GM06990 (cell line): ENCODE results near the gene SDK1.

ENCODE experiments used
- DNase-seq: peaks from one replicate; pipeline ENCODE4 v3.0.0-alpha.2; 2011; ENCODE audit not compliant: insufficient read length; ENCODE audit errors: extremely low read depth
- H3K27me3 ChIP-seq: replicated peaks from 2 replicates; pipeline ENCODE4 v1.6.0; 2011; ENCODE audit warnings: low read length; ENCODE audit not compliant: control insufficient read depth, insufficient read depth
- H3K36me3 ChIP-seq: 2 replicates; pipeline ENCODE4 v1.5.1; 2011; ENCODE audit warnings: low read length; ENCODE audit not compliant: control insufficient read depth, insufficient read depth
- H3K4me3 ChIP-seq: replicated peaks from 2 replicates; pipeline ENCODE4 v1.5.1; 2011; ENCODE audit warnings: low read depth, mild to moderate bottlenecking, control low read depth, low read length
- CTCF ChIP-seq: IDR thresholded peaks from 2 replicates; pipeline ENCODE4 v1.5.1; 2011; ENCODE audit warnings: low read length, control low read depth, mild to moderate bottlenecking, inconsistent platforms; ENCODE audit not compliant: insufficient read depth, poor library complexity, severe bottlenecking

The SDK1 gene

GRCh38 chr7:4113976-4114375 lies 812.9 kb downstream of the SDK1 start:
- no peak for DNase-seq
- no peak for TF ChIP-seq CTCF
- no peak overlapping the region for H3K4me3 ChIP-seq
- H3K27me3 ChIP-seq: no peaks in the 10 kb centered on the region
- H3K36me3 ChIP-seq: no peaks in the 10 kb centered on the region

- TF ChIP-seq CTCF: no peak
- no peaks in the 10 kb centered on the region for H3K36me3 ChIP-seq
- no peaks in the 10 kb centered on the region for H3K27me3 ChIP-seq
- no peak overlapping the region for H3K4me3 ChIP-seq
- DNase-seq: no peak
Observed at GRCh38 chr7:4115442-4115841, 814.4 kb downstream of the SDK1 start.

- Histone ChIP-seq H3K27me3 (no peaks in the 10 kb centered on the region), H3K4me3 (no peak overlapping the region), H3K36me3 (no peaks in the 10 kb centered on the region)
- TF ChIP-seq CTCF: no peak
- no peak for DNase-seq
Observed at GRCh38 chr7:4115941-4116610, 815.0 kb downstream of the SDK1 start.

GRCh38 chr7:4119848-4120247 lies 818.8 kb downstream of the SDK1 start:
- no peaks in the 10 kb centered on the region for H3K27me3 ChIP-seq
- H3K36me3 ChIP-seq: no peaks in the 10 kb centered on the region
- no peak for DNase-seq
- no peak for TF ChIP-seq CTCF
- H3K4me3 ChIP-seq: no peak overlapping the region

- no peak overlapping the region for H3K4me3 ChIP-seq
- DNase-seq: no peak
- no peak for TF ChIP-seq CTCF
- no peaks in the 10 kb centered on the region for H3K36me3 ChIP-seq
- no peaks in the 10 kb centered on the region for H3K27me3 ChIP-seq
Observed at GRCh38 chr7:4123346-4123745, 822.3 kb downstream of the SDK1 start.

GRCh38 chr7:4123823-4124222 lies 822.8 kb downstream of the SDK1 start:
- TF ChIP-seq CTCF: no peak
- Histone ChIP-seq H3K4me3 (no peak overlapping the region), H3K36me3 (no peaks in the 10 kb centered on the region), H3K27me3 (no peaks in the 10 kb centered on the region)
- DNase-seq: no peak
